MCF 10A (cell line): ENCODE data around the gene GFAP. TPM values are rescaled to one million over a fixed set of nuclear protein-coding genes. Genes with fewer than 3 reads are reported as not detected.

Experiments used
- BruUV-seq: library from RNA; stranded (reverse); fragments of 400-500 nt; replicated peaks from 2 replicates; lab custom pipeline; 2021; lab: Mats Ljungman, UMichigan
- CTCF ChIA-PET: fragments of 300-600 bp; sonication (Branson Sonifier 250); formaldehyde crosslinking; extraction: SDS; loops from one replicate; lab custom pipeline; 2021; ENCODE audit warnings: antibody characterized with exemption, inconsistent platforms; lab: Yijun Ruan, JAX
- POLR2A ChIA-PET: fragments of 300-600, 350-650 bp; sonication (Branson Sonifier 250); formaldehyde crosslinking; extraction: SDS; loops from one replicate; lab custom pipeline; 2020; ENCODE audit warnings: antibody characterized with exemption, inconsistent platforms; lab: Yijun Ruan, JAX
- DNase-seq: peaks from one replicate; pipeline ENCODE4 v3.0.0-alpha.2; 2018; ENCODE audit not compliant: unreplicated experiment
- H3K27ac Mint-ChIP-seq: one replicate; pipeline ENCODE4 v1.8.0; 2022; ENCODE audit warnings: mild to moderate bottlenecking, low read depth, mixed read lengths; ENCODE audit not compliant: unreplicated experiment
- H3K27me3 Mint-ChIP-seq: one replicate; pipeline ENCODE4 v1.8.0; 2022; ENCODE audit warnings: mixed read lengths; ENCODE audit not compliant: insufficient read depth, unreplicated experiment
- H3K36me3 Mint-ChIP-seq: one replicate; pipeline ENCODE4 v1.8.0; 2022; ENCODE audit warnings: mild to moderate bottlenecking, moderate library complexity, mixed read lengths; ENCODE audit not compliant: insufficient read depth, unreplicated experiment
- H3K4me1 Mint-ChIP-seq: one replicate; pipeline ENCODE4 v1.8.0; 2022; ENCODE audit warnings: mixed read lengths; ENCODE audit not compliant: insufficient read depth, unreplicated experiment
- H3K4me3 Mint-ChIP-seq: one replicate; pipeline ENCODE4 v1.8.0; 2022; ENCODE audit warnings: mild to moderate bottlenecking, moderate library complexity, mixed read lengths; ENCODE audit not compliant: unreplicated experiment
- H3K9me3 Mint-ChIP-seq: one replicate; pipeline ENCODE4 v1.8.0; 2022; ENCODE audit warnings: mixed read lengths; ENCODE audit not compliant: unreplicated experiment
- CTCF ChIP-seq: fragments of 200-600 bp; IDR thresholded peaks from one replicate; pipeline ENCODE4 v1.8.0; 2022; ENCODE audit warnings: antibody characterized with exemption, mild to moderate bottlenecking; ENCODE audit not compliant: unreplicated experiment
- intact Hi-C: fragments of 100-400 bp; cut with micrococcal nuclease; formaldehyde crosslinking; loops from 2 replicates; pipeline ENCODE4 v1.14.1; 2022
- total RNA-seq: library from RNA; stranded (reverse); gene quantifications from 2 replicates; pipeline ENCODE4 v1.2.3, GENCODE V29; 2022

The GFAP gene
- total RNA-seq, 1 experiment from 2014 or later, result not detected

- no peak overlapping the region for H3K27ac Mint-ChIP-seq
- H3K4me1 Mint-ChIP-seq, result peaks cover 42% of the 10 kb centered on the region
- no peak for TF ChIP-seq CTCF
- ChIA-PET CTCF (interaction anchor here (0.5 to 6.7 kb wide), 8 partner anchors 13 to 230 kb away, joined by 3 to 29 read pairs (median 3); partner anchors contain the start of genes ACBD4 and PLCD3), POLR2A (no interaction called here)
- BruUV-seq, result TSS peak; percentile 60
- no peaks in the 10 kb centered on the region for H3K27me3 Mint-ChIP-seq
- no peaks in the 10 kb centered on the region for H3K9me3 Mint-ChIP-seq
- no peaks in the 10 kb centered on the region for H3K36me3 Mint-ChIP-seq
- H3K4me3 Mint-ChIP-seq, result no peak overlapping the region
- no peak for DNase-seq
- intact Hi-C loops, result loop anchor here (10.0 kb wide), 1 partner anchor 189 kb away; no protein-coding TSS in a partner anchor
These were observed 10.0 kb downstream of the GFAP start for GRCh38 chr17:44905006-44906000.

DNA sequence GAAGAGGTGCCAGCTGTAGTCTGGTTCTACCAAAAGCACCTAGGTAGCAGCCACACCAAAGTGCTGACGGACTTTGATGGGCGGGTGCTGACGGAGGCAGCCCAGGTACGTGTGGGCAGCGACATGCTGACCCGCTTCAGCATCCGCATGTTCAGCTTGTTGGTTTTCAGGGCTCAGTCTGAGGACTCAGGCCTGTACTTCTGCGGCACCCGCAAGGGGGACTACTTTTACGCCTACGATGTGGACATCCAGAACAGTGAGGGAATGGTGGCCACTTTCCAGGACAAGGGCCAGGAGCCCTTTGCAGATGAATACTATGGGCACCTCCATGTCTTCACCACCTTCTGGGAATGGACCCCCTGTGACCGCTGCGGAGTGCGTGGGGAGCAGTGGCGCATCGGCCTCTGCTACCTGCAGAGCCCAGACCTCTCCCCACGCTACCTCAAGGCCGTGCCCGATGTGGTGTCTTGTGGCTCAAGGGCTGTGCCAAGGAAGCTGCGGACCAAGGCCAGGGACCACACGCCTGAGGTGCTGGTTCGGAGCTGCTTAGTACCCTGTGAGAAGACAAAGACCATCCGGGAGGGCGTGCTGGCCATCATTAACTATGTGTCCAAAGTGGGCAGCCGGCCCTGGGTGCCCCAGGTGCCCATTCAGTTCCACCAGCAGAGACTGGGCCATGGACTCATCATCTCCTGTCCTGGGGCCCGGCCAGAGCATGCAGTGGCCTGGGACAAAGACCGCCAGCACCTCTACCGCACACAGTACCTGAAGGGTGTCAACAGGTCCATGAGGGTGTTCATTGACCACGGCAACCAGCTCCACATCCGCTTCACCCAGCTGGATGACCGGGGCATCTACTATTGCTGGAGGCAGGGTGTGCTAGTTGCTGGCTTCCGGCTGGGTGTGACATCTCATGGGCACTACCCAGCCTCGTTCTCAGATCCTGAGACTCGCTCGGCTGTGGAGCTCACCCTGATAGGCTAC, 11.0 kb downstream of the GFAP start:
- no TSS peak for BruUV-seq
- no peak for TF ChIP-seq CTCF
- intact Hi-C loops, result loop anchor here (10.0 kb wide), 1 partner anchor 191 kb away; no protein-coding TSS in a partner anchor
- Mint-ChIP-seq H3K4me3 (no peak overlapping the region), H3K9me3 (no peaks in the 10 kb centered on the region), H3K27me3 (no peaks in the 10 kb centered on the region), H3K36me3 (no peaks in the 10 kb centered on the region), H3K4me1 (peaks cover 35% of the 10 kb centered on the region), H3K27ac (no peak overlapping the region)
- DNase-seq, result no peak
- CTCF ChIA-PET, result interaction anchor here (0.6 to 6.7 kb wide), 7 partner anchors 16 to 231 kb away, joined by 3 to 29 read pairs (median 4); partner anchors contain the start of genes ACBD4 and PLCD3
- POLR2A ChIA-PET, result no interaction called here

DNA sequence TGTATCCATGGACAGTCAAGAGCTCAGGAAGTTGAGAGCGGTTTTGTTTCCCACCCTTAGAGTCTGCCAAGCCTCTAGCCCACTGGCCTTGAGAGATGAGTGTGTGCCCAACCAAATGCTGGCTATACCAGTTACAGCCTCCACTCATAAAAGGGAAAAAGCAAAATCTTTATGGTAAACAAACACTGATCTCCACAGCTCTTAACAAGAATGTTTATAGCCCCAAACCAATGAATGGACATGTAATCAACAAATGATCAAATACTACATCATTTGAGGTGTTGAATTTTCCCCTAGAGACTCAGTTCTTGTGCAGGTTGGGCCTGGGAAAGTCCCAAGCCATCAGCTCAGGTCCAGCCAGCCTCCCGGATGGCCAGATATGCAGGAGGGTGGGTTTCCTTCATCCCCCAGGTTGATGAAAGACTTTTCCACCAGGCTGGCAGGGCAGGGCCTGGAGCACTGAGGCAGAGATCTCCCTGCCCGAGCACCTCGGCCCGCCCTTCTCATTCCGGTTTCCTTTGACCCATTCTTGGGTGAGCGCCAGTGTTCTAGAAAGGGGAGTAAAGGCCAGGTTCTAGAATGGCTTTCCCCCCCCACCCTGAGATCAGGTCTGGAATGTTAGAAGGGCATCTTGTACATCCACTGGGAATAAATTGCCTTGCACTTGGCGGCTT, 12.2 kb downstream of the GFAP start:
- no TSS peak for BruUV-seq
- Mint-ChIP-seq H3K4me1 (peaks cover 38% of the 10 kb centered on the region), H3K9me3 (no peaks in the 10 kb centered on the region), H3K27me3 (no peaks in the 10 kb centered on the region), H3K27ac (no peak overlapping the region), H3K36me3 (no peaks in the 10 kb centered on the region), H3K4me3 (no peak overlapping the region)
- ChIA-PET POLR2A (interaction anchor here (0.5 to 0.7 kb wide), 2 partner anchors 10 to 138 kb away, joined by 3 read pairs; no protein-coding TSS in a partner anchor), CTCF (interaction anchor here (0.6 to 6.7 kb wide), 6 partner anchors 17 to 232 kb away, joined by 3 to 29 read pairs (median 4); partner anchors contain the start of gene ACBD4)
- intact Hi-C loops, result loop anchor here (10.0 kb wide), 1 partner anchor 192 kb away; no protein-coding TSS in a partner anchor
- no peak for DNase-seq
- no peak for TF ChIP-seq CTCF
